IPS-15b (cell line): ENCODE results near the gene LRRC2.

ENCODE experiments used
- H3K27me3 ChIP-seq: one replicate; pipeline ENCODE4 v1.6.1; 2013; ENCODE audit warnings: low read length; ENCODE audit not compliant: control insufficient read depth, insufficient read depth
- H3K36me3 ChIP-seq: one replicate; pipeline ENCODE4 v1.6.1; 2013; ENCODE audit warnings: low read length; ENCODE audit not compliant: control insufficient read depth, insufficient read depth
- H3K4me1 ChIP-seq: one replicate; pipeline ENCODE4 v1.6.1; 2013; ENCODE audit warnings: mild to moderate bottlenecking, low read length; ENCODE audit not compliant: control insufficient read depth, insufficient read depth
- H3K4me3 ChIP-seq: one replicate; pipeline ENCODE4 v1.5.1; 2013; ENCODE audit warnings: low read depth, low read length
- H3K9ac ChIP-seq: one replicate; pipeline ENCODE4 v1.6.1; 2013; ENCODE audit warnings: low read depth, mild to moderate bottlenecking, low read length
- H3K9me3 ChIP-seq: one replicate; pipeline ENCODE4 v1.6.1; 2013; ENCODE audit warnings: mild to moderate bottlenecking, low read length; ENCODE audit not compliant: control insufficient read depth, insufficient read depth

Gene LRRC2

DNA sequence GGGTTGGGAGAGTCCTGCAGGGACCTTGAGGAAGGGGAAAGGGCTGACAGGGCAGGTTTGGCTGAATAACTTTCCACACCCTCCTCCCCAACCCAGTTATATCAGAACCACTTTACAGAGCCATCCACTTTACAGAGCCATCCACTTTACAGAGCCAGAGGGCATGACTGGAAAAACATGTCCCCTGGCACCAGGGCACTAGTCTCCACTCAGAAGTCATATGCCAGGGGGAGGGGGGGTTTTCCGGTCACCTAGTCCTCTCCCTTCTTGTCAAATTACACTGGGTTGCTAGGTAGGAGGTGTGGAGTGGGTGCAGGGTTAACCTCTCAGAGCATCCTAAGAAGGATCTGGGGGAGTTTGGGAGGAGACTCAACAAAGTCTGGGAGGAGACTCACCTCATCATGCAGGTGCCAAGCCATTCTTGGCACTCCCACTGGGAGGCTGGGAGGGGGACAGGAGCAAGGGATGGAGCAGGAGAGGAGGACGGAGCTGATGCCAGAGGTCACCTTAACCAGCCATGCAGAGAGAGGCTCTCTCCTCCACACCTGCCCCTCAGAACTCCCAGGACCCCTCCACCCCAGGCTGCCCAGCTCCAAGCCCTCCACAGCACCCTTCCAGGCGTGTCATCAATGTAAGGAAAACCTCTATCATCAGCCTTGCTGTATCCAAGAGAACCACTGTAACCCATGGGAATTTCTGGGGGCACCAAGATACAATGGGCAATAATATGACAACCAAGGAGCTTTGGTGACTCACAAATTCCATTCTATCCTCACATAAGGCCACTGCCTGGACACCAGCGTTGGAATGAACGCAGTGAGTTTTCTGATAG, 1.7 kb downstream of the LRRC2 start:
- Histone ChIP-seq H3K9ac (no peak overlapping the region), H3K4me3 (no peak overlapping the region), H3K9me3 (no peaks in the 10 kb centered on the region), H3K4me1 (peaks cover 23% of the 10 kb centered on the region), H3K27me3 (no peaks in the 10 kb centered on the region), H3K36me3 (no peaks in the 10 kb centered on the region)

DNA sequence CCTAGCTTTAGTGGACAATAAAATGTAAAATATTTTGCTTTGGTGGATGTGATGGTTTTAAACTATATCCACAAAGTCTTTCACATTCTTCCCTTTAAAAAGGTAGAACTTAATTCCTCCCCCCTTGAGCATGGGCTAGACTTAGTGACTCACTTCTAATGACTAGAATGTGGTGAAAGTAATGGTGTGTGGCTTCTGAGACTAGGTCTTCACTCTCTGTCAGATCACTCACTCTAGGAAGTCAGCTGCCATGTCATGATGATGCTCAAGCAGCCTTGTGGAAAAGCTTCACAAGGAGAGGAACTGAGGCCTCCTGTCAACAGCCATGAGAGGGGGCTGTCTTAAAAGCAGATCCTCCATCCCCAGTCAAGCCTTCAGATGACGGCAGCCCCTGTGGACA, 4.2 kb downstream of the LRRC2 start:
- Histone ChIP-seq H3K36me3 (no peaks in the 10 kb centered on the region), H3K9me3 (no peaks in the 10 kb centered on the region), H3K4me3 (no peak overlapping the region), H3K27me3 (no peaks in the 10 kb centered on the region), H3K4me1 (peaks cover 41% of the 10 kb centered on the region), H3K9ac (no peak overlapping the region)

DNA sequence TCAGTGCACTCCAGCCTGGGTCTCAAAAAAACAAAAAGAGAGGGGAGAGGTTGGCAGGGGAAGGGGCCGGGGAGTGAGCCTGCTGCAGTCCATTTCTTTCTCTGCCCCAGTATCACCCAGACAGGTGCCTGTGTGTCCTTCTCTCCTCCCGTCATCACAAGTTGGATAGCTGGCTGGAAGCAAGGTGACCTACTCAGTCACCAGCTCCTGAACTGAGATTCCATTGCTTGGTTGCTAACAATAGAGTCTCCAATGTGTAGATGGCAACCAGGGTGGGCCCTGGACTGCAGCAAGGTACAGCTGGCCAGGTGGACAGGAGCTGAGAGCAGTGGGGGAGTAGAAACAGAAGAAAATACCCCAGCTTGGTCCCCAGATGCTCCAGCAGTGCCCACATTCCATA, 4.6 kb downstream of the LRRC2 start:
- Histone ChIP-seq H3K36me3 (no peaks in the 10 kb centered on the region), H3K4me1 (peaks cover 40% of the 10 kb centered on the region), H3K4me3 (no peak overlapping the region), H3K9ac (no peak overlapping the region), H3K27me3 (no peaks in the 10 kb centered on the region), H3K9me3 (no peaks in the 10 kb centered on the region)

DNA sequence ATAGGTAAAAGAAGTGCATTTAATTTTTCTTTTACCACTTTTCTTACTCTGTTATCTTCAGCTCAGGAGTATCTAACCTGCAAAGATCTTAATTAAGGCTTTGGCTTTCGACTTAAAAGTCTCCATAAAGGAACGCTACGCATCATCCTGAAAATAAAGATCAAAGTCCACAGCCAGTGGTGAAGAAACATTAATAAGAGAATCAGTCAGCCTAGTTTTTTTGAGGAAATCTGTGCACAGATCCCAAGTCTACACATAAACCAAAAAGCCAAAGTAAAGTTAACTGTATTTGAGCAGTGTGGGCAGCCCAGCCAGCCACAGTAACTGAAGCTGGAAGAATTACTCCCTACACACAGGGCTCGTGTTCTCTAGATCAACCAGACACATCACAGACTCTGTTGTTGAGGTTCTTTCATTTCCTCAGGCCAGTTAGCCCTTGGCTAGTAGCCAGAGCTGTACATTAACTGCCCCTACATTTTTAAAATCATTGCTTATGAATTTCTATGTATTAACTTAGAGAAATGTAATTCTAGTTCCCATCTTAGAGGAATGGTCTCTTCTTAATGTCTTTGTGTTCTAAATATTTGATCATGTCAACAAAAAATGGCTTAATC, 6.9 kb downstream of the LRRC2 start:
- H3K4me1 ChIP-seq: peaks cover 30% of the 10 kb centered on the region
- H3K36me3 ChIP-seq: no peaks in the 10 kb centered on the region
- no peaks in the 10 kb centered on the region for H3K9me3 ChIP-seq
- H3K4me3 ChIP-seq: peak overlapping the region; percentile 33
- H3K9ac ChIP-seq: peak overlapping the region; percentile 28
- no peaks in the 10 kb centered on the region for H3K27me3 ChIP-seq

DNA sequence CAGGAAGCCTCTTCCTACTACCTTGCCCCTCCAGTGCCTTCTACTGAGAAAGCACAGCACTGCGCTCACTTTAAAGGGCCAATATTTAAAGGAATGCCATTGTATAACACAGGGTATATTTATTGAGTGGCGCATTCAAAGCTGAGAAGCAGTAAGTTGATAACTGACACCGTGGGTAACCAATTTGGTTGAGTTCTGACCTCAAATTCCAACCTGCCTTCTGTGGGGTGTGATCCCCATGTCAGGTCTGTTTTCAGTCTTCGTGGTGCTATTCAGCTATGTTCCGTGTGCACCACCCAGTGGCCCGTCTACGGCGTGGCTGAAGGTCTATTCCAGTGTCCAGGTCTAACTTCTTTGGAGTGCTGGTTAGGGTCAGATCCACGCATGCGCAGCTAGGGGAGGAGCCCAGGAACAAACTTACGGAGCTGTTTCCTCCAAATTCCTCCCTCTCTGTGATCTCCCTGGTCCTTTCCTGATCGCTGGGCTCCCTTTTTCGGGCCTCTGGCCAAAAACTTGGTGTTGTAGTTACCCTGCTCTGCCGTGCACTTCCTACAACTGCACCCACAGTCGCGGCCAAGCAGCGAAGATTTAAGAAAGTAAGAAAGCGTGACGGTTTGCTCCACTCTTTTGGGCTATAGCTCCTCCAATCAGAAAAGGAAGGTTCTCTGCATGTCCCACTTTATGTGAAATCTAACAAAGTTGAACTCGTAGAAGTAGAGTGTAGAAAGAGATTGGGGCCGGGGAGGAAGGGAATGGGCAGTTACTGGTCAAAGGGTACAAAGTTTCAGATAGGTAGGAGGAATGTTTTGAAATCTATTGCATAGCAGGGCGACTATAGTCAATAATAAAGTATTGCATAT, 7.7 kb downstream of the LRRC2 start:
- Histone ChIP-seq H3K9me3 (no peaks in the 10 kb centered on the region), H3K36me3 (no peaks in the 10 kb centered on the region), H3K9ac (peak overlapping the region; percentile 28), H3K27me3 (no peaks in the 10 kb centered on the region), H3K4me1 (peaks cover 28% of the 10 kb centered on the region), H3K4me3 (peak overlapping the region; percentile 33)

DNA sequence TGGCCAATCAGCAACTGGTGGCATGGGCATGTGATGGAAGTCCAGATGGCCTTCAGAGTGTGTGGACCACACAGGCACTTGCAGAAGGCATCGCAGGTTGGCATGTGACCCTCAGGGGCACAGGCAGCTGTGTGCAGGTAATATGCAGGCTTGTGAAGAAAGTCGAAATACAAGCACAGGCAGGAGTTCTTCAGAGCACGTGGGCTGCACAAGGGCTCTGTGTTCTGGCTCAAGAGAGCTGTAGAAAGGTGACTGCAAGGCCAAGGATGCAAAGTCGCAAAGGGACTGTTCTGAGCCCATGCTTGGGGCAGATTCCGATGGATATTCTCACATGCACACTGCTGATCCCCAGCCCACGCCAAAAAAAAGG, 8.3 kb downstream of the LRRC2 start:
- Histone ChIP-seq H3K4me1 (peaks cover 28% of the 10 kb centered on the region), H3K9ac (no peak overlapping the region), H3K9me3 (no peaks in the 10 kb centered on the region), H3K27me3 (no peaks in the 10 kb centered on the region), H3K36me3 (no peaks in the 10 kb centered on the region), H3K4me3 (no peak overlapping the region)

DNA sequence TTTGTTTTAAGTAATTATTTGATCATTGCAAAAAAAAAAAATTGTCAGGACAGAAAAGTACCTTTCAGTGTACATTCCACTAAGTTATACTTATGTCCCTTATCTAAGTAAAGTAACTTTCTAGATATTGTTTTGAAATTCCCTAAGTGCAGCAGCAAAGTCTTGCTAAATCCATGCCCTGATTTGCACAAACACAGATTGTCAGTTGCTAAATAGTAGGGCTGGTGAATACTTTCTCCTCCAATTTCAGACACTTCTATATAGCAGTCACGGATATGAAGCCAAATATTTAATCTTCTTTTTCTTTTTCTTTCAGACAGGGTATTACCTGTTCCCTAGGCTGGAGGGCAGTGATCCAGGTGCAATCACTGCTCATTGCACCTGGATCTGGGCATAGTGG, 12.9 kb downstream of the LRRC2 start:
- Histone ChIP-seq H3K4me3 (no peak overlapping the region), H3K36me3 (no peaks in the 10 kb centered on the region), H3K27me3 (no peaks in the 10 kb centered on the region), H3K9ac (no peak overlapping the region), H3K9me3 (peaks cover 9% of the 10 kb centered on the region), H3K4me1 (peaks cover 9% of the 10 kb centered on the region)

DNA sequence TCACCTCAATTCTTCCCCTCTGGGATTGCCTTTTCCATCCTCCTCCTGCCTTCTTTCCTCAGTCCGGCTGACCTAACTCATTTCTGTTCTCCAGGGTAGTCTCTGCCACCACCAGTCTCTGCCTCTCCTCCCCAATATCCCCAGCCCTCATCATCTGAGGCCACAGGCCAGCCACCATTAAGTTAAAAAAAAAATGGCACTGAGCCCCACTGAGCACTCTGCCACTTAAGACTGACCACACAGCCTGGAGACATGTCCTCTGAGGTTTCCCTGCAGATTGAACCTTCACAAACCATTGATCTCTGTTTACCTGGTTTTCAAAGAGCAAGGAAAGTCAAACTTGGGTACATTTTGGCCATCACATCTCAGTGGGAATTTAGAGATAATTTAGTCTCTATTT, 13.6 kb downstream of the LRRC2 start:
- Histone ChIP-seq H3K9me3 (peaks cover 9% of the 10 kb centered on the region), H3K27me3 (no peaks in the 10 kb centered on the region), H3K4me3 (no peak overlapping the region), H3K36me3 (no peaks in the 10 kb centered on the region), H3K4me1 (peaks cover 3% of the 10 kb centered on the region), H3K9ac (no peak overlapping the region)

DNA sequence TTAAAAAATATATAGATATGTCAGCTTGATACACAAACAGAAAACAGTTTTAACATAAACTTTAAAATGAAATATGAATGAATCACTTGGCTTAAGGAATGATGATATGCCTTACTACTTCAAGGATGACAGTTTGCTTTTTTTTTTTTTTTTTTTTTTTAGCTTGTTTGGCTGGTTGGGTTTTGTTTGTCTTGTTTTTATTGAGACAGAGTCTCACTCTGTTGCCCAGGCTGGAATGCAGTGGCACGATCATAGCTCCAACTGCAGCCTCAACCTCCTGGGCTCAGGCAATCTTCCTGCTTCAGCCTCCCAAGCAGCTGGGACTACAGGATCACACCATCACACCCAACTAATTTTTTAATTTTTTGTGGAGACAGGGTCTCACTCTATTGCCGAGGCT, 14.5 kb downstream of the LRRC2 start:
- Histone ChIP-seq H3K9me3 (peaks cover 9% of the 10 kb centered on the region), H3K27me3 (no peaks in the 10 kb centered on the region), H3K9ac (no peak overlapping the region), H3K4me3 (no peak overlapping the region), H3K36me3 (no peaks in the 10 kb centered on the region), H3K4me1 (peaks cover 4% of the 10 kb centered on the region)

DNA sequence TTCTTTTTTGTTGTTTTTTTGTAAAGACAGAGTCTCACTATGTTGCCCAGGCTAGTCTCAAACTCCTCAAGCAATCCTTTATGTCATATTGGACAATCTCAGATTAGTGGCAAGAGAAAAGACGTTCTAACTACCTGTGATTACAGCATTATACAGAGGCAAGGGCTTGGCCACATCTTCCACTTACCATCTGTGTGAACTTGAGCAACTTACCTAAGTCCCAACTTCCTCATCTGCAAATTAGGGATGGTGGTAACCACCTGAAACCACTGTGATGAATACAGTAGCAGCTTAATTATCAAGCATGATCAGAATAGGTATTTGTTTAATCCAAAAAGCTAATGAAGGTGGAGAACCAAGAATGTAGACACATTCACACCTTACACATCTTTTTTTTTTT, 16.1 kb downstream of the LRRC2 start:
- peaks cover 16% of the 10 kb centered on the region for H3K4me1 ChIP-seq
- no peaks in the 10 kb centered on the region for H3K36me3 ChIP-seq
- H3K4me3 ChIP-seq: no peak overlapping the region
- H3K9ac ChIP-seq: no peak overlapping the region
- peaks cover 9% of the 10 kb centered on the region for H3K9me3 ChIP-seq
- H3K27me3 ChIP-seq: no peaks in the 10 kb centered on the region

DNA sequence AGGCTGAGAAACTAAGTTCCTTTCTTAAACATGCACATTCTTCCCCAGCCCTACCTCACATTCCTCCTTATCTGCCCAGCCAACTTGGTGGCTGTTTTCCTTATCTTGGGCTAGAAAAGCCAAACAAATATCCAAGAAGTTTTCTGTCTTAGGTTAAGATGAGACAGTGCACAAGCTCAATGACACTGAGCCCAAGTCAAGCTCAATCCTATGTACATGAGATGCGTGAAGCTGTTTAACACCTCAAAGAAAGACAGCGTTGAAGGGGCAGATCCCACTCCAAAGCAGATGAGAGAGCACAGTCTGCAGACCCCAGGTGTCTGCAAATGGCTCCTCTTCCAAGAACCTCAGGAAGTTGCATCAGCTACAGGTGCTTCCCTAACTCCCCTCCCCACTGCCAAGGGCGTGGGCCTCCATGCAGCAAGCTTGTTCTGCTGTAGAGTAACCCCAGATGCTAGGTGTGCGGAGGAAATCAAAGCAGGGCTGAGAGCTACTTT, 16.6 kb downstream of the LRRC2 start:
- Histone ChIP-seq H3K4me3 (no peak overlapping the region), H3K9ac (no peak overlapping the region), H3K27me3 (no peaks in the 10 kb centered on the region), H3K4me1 (peaks cover 20% of the 10 kb centered on the region), H3K9me3 (peaks cover 9% of the 10 kb centered on the region), H3K36me3 (no peaks in the 10 kb centered on the region)
